G401.6 (cell line): ENCODE data around the gene ASB16.

Source experiments
- FAIRE-seq: peaks from 2 replicates; lab custom pipeline; 2012; peaks lifted over from hg19 to GRCh38; lab: Jason Lieb, UNC

The ASB16 gene

GRCh38 chr17:44191369-44191768, 20.9 kb downstream of the ASB16 start:
- FAIRE-seq, result no peak

GRCh38 chr17:44191941-44192496, 21.5 kb downstream of the ASB16 start:
- no peak for FAIRE-seq

GRCh38 chr17:44192750-44193149, 22.2 kb downstream of the ASB16 start:
- no peak for FAIRE-seq

GRCh38 chr17:44193326-44194084, 23.0 kb downstream of the ASB16 start:
- FAIRE-seq, result no peak

GRCh38 chr17:44197107-44197506, 26.6 kb downstream of the ASB16 start:
- no peak for FAIRE-seq

- FAIRE-seq, result no peak
These were observed 27.6 kb downstream of the ASB16 start for GRCh38 chr17:44197980-44198720.

- FAIRE-seq, result no peak
These were observed 28.4 kb downstream of the ASB16 start for GRCh38 chr17:44198721-44199552.

- FAIRE-seq, result peak; percentile 34
These were observed 29.3 kb downstream of the ASB16 start, which contains the start of gene ATXN7L3 for GRCh38 chr17:44199553-44200477. ATXN7L3 (minus strand) TSS chr17:44199884; CDS start chr17:44198070, 1,814 bp downstream.

- no peak for FAIRE-seq
These were observed 30.1 kb downstream of the ASB16 start for GRCh38 chr17:44200478-44201155.

- no peak for FAIRE-seq
These were observed 32.3 kb downstream of the ASB16 start for GRCh38 chr17:44202756-44203155.

- FAIRE-seq, result peak; percentile 96
These were observed 33.4 kb downstream of the ASB16 start for GRCh38 chr17:44203731-44204440.

GRCh38 chr17:44204441-44204882, 34.0 kb downstream of the ASB16 start:
- FAIRE-seq, result no peak

- FAIRE-seq, result no peak
These were observed 35.7 kb downstream of the ASB16 start for GRCh38 chr17:44205962-44206824.

- no peak for FAIRE-seq
These were observed 36.3 kb downstream of the ASB16 start for GRCh38 chr17:44206825-44207155.

- no peak for FAIRE-seq
These were observed 36.8 kb downstream of the ASB16 start for GRCh38 chr17:44207319-44207718.

- no peak for FAIRE-seq
These were observed 37.2 kb downstream of the ASB16 start for GRCh38 chr17:44207743-44208142.

GRCh38 chr17:44209786-44210341, 39.4 kb downstream of the ASB16 start:
- FAIRE-seq, result no peak

- no peak for FAIRE-seq
These were observed 40.1 kb downstream of the ASB16 start for GRCh38 chr17:44210342-44211192.
